GM04503 (cell line): ENCODE data around the gene CACNA1A.

Experiments used
- DNase-seq: peaks from one replicate; pipeline ENCODE4 v3.0.0-alpha.2; 2012; ENCODE audit warnings: low read depth

CACNA1A gene

GRCh38 chr19:13493516-13494310 is 12.6 kb downstream of the CACNA1A start:
- no peak for DNase-seq

GRCh38 chr19:13492128-13492527 is 14.2 kb downstream of the CACNA1A start:
- peak; percentile 89 for DNase-seq

GRCh38 chr19:13487985-13488384 is 18.3 kb downstream of the CACNA1A start:
- DNase-seq = no peak

GRCh38 chr19:13484166-13484565 is 22.1 kb downstream of the CACNA1A start:
- no peak for DNase-seq

GRCh38 chr19:13483215-13483614 is 23.1 kb downstream of the CACNA1A start:
- DNase-seq = no peak

- DNase-seq = no peak
Measured at GRCh38 chr19:13478576-13478975, 27.7 kb downstream of the CACNA1A start.

GRCh38 chr19:13476071-13476470 is 30.2 kb downstream of the CACNA1A start:
- no peak for DNase-seq

GRCh38 chr19:13475044-13475443 is 31.2 kb downstream of the CACNA1A start:
- DNase-seq = no peak

- no peak for DNase-seq
Measured at GRCh38 chr19:13466697-13467096, 39.6 kb downstream of the CACNA1A start.

- no peak for DNase-seq
Measured at GRCh38 chr19:13463296-13463695, 43.0 kb downstream of the CACNA1A start.

GRCh38 chr19:13461536-13461935 is 44.7 kb downstream of the CACNA1A start:
- no peak for DNase-seq

- no peak for DNase-seq
Measured at GRCh38 chr19:13460045-13460444, 46.2 kb downstream of the CACNA1A start.

- no peak for DNase-seq
Measured at GRCh38 chr19:13459351-13459750, 46.9 kb downstream of the CACNA1A start.

GRCh38 chr19:13451434-13451995 is 54.8 kb downstream of the CACNA1A start:
- DNase-seq = no peak

- no peak for DNase-seq
Measured at GRCh38 chr19:13447978-13448377, 58.3 kb downstream of the CACNA1A start.

- no peak for DNase-seq
Measured at GRCh38 chr19:13441810-13442512, 64.3 kb downstream of the CACNA1A start.

GRCh38 chr19:13437919-13438618 is 68.2 kb downstream of the CACNA1A start:
- no peak for DNase-seq

GRCh38 chr19:13436352-13436751 is 69.9 kb downstream of the CACNA1A start:
- DNase-seq = no peak

- no peak for DNase-seq
Measured at GRCh38 chr19:13430790-13431582, 75.3 kb downstream of the CACNA1A start.

GRCh38 chr19:13429563-13429962 is 76.7 kb downstream of the CACNA1A start:
- DNase-seq = no peak

- no peak for DNase-seq
Measured at GRCh38 chr19:13428352-13428751, 77.9 kb downstream of the CACNA1A start.
